ENCODE results near the gene JAK2.
"Not testable (repeated sequence)": the region's sequence is repeated elsewhere in the genome, so short reads cannot be mapped to it uniquely, and the experiment has no call there.

JAK2 gene

DNA sequence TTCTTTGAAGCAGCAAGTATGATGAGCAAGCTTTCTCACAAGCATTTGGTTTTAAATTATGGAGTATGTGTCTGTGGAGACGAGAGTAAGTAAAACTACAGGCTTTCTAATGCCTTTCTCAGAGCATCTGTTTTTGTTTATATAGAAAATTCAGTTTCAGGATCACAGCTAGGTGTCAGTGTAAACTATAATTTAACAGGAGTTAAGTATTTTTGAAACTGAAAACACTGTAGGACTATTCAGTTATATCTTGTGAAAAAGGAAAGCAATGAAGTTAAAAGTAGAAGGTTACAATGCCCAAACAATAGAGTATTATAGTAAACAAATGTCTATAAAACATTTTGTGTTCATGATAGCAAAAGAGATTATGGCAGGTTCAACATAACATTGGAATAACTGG is 88.6 kb downstream of the JAK2 start:
- H3K9me3 ChIP-seq (ENCODE audit: insufficient read depth, low read length) = no peaks in the 10 kb centered on the region
- no peaks in the 10 kb centered on the region for H3K36me3 ChIP-seq (ENCODE audit: insufficient read depth, insufficient read length, low read length)
- DNase-seq (ENCODE audit: low read depth, low spot score) = no peak
- no peak overlapping the region for H3K9ac ChIP-seq (ENCODE audit: insufficient read length, low read depth)
- no peaks in the 10 kb centered on the region for H3K27me3 ChIP-seq (ENCODE audit: insufficient read depth, insufficient read length)
- TF ChIP-seq ZNF274 (IDR thresholded peaks at IDR 0.05; ENCODE audit: low read depth, low read length) (no peak), SUZ12 (IDR thresholded peaks at IDR 0.05; ENCODE audit: extremely low read depth, insufficient read depth, insufficient read length) (no peak), YY1 (IDR thresholded peaks at IDR 0.05; ENCODE audit: insufficient read depth, insufficient read length) (no peak)
- H3K4me1 ChIP-seq (ENCODE audit: insufficient read depth, insufficient read length) = no peaks in the 10 kb centered on the region
- no peak overlapping the region for H3K4me3 ChIP-seq (ENCODE audit: insufficient read length, low read depth)

DNA sequence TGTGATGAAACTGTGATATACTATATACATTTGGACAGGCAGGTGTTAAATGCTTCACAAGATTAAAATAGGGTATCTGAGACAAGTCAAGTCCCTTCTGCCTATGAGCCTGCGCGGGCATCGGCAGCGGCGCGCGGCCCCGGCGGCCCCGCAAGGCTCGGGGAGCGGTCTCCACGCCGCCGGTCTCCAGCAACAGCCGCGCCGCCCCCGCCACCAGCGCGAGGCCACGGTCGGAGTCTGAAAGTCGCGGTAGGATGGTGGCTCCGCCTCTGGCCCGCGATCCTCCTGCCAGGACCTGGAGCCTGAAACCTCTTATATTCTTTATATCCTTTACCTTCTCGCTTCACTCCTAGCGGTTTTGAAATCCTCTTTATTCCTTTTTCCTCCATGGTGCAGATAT is 100.9 kb downstream of the JAK2 start:
- Histone ChIP-seq H3K9me3 (ENCODE audit: insufficient read depth, low read length) (no peaks in the 10 kb centered on the region), H3K4me3 (ENCODE audit: insufficient read length, low read depth) (no peak overlapping the region), H3K36me3 (ENCODE audit: insufficient read depth, insufficient read length, low read length) (peaks cover 9% of the 10 kb centered on the region), H3K9ac (ENCODE audit: insufficient read length, low read depth) (no peak overlapping the region), H3K4me1 (ENCODE audit: insufficient read depth, insufficient read length) (no peaks in the 10 kb centered on the region), H3K27me3 (ENCODE audit: insufficient read depth, insufficient read length) (no peaks in the 10 kb centered on the region)
- TF ChIP-seq SUZ12 (IDR thresholded peaks at IDR 0.05; ENCODE audit: extremely low read depth, insufficient read depth, insufficient read length) (no peak), YY1 (IDR thresholded peaks at IDR 0.05; ENCODE audit: insufficient read depth, insufficient read length) (no peak), ZNF274 (IDR thresholded peaks at IDR 0.05; ENCODE audit: low read depth, low read length) (no peak)
- no peak for DNase-seq (ENCODE audit: low read depth, low spot score)

DNA sequence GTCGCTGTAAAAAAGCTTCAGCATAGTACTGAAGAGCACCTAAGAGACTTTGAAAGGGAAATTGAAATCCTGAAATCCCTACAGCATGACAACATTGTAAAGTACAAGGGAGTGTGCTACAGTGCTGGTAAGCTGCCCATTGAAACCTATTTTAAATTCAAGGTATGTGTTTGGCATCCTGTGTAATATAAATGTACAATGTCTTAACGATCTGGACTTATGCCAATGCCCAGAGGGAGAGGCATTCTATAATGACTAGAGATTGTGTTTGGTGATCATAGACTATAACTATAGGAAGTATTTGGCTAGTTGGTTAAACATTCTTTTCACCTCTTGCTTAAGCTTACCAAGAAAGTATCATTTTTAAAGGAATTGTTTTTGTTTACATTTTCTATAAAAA is 104.7 kb downstream of the JAK2 start:
- DNase-seq (ENCODE audit: low read depth, low spot score) = no peak
- Histone ChIP-seq H3K4me3 (ENCODE audit: insufficient read length, low read depth) (no peak overlapping the region), H3K27me3 (ENCODE audit: insufficient read depth, insufficient read length) (no peaks in the 10 kb centered on the region), H3K4me1 (ENCODE audit: insufficient read depth, insufficient read length) (no peaks in the 10 kb centered on the region), H3K9me3 (ENCODE audit: insufficient read depth, low read length) (no peaks in the 10 kb centered on the region), H3K9ac (ENCODE audit: insufficient read length, low read depth) (no peak overlapping the region), H3K36me3 (ENCODE audit: insufficient read depth, insufficient read length, low read length) (peaks cover 9% of the 10 kb centered on the region)
- TF ChIP-seq YY1 (IDR thresholded peaks at IDR 0.05; ENCODE audit: insufficient read depth, insufficient read length) (no peak), SUZ12 (IDR thresholded peaks at IDR 0.05; ENCODE audit: extremely low read depth, insufficient read depth, insufficient read length) (no peak), ZNF274 (IDR thresholded peaks at IDR 0.05; ENCODE audit: low read depth, low read length) (no peak)

DNA sequence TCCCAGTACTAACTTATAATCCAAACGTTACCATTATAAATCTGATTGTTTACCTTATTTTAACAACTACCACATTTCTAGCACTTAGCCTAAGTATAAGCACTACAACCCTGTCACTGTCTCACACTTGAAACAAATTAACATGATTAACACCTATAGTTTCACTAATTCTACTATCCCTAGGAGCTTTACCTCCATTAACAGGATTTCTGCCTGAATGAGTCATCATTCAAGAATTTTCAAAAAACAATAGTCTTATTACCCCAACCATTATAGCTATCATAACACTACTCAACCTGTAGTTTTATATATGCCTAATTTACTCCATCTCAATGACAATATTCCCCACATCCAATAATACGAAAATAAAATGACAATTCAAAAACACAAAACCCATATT is 110.7 kb downstream of the JAK2 start:
- Histone ChIP-seq H3K4me3 (ENCODE audit: insufficient read length, low read depth) (no peak overlapping the region), H3K9ac (ENCODE audit: insufficient read length, low read depth) (no peak overlapping the region), H3K4me1 (ENCODE audit: insufficient read depth, insufficient read length) (no peaks in the 10 kb centered on the region), H3K27me3 (ENCODE audit: insufficient read depth, insufficient read length) (no peaks in the 10 kb centered on the region), H3K36me3 (ENCODE audit: insufficient read depth, insufficient read length, low read length) (peaks cover 1% of the 10 kb centered on the region), H3K9me3 (ENCODE audit: insufficient read depth, low read length) (peaks cover 2% of the 10 kb centered on the region; the same call in 1 of the 2 replicates)
- DNase-seq (ENCODE audit: low read depth, low spot score) = no peak
- no peak for TF ChIP-seq YY1 (IDR thresholded peaks at IDR 0.05; ENCODE audit: insufficient read depth, insufficient read length)
- TF ChIP-seq ZNF274 (IDR thresholded peaks at IDR 0.05; ENCODE audit: low read depth, low read length) = no peak
- no peak for TF ChIP-seq SUZ12 (IDR thresholded peaks at IDR 0.05; ENCODE audit: extremely low read depth, insufficient read depth, insufficient read length)

DNA sequence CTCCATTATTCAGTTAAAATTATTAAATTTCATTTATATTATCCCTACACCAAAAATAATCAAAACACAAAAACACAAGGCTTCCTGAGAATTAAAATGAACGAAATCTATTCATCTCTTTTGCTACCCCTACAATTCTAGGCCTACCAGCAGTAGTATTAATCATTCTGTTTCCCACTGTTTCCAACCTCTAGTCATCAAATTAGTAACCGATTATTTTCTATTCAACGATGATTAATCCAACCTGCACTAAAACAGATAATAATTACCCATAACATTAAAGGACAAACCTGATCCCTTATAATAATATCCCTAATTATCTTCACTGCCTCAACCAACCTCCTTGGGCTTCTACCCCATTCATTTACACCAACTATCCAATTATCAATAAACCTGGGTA is 114.4 kb downstream of the JAK2 start:
- no peak overlapping the region for H3K9ac ChIP-seq (ENCODE audit: insufficient read length, low read depth)
- H3K36me3 ChIP-seq (ENCODE audit: insufficient read depth, insufficient read length, low read length) = peaks cover 8% of the 10 kb centered on the region
- H3K27me3 ChIP-seq (ENCODE audit: insufficient read depth, insufficient read length) = no peaks in the 10 kb centered on the region
- peaks cover 10% of the 10 kb centered on the region; the same call in 1 of the 2 replicates for H3K9me3 ChIP-seq (ENCODE audit: insufficient read depth, low read length)
- H3K4me3 ChIP-seq (ENCODE audit: insufficient read length, low read depth) = no peak overlapping the region
- no peak for DNase-seq (ENCODE audit: low read depth, low spot score)
- no peaks in the 10 kb centered on the region for H3K4me1 ChIP-seq (ENCODE audit: insufficient read depth, insufficient read length)
- no peak for TF ChIP-seq SUZ12 (IDR thresholded peaks at IDR 0.05; ENCODE audit: extremely low read depth, insufficient read depth, insufficient read length)
- TF ChIP-seq YY1 (IDR thresholded peaks at IDR 0.05; ENCODE audit: insufficient read depth, insufficient read length) = no peak
- no peak for TF ChIP-seq ZNF274 (IDR thresholded peaks at IDR 0.05; ENCODE audit: low read depth, low read length)

DNA sequence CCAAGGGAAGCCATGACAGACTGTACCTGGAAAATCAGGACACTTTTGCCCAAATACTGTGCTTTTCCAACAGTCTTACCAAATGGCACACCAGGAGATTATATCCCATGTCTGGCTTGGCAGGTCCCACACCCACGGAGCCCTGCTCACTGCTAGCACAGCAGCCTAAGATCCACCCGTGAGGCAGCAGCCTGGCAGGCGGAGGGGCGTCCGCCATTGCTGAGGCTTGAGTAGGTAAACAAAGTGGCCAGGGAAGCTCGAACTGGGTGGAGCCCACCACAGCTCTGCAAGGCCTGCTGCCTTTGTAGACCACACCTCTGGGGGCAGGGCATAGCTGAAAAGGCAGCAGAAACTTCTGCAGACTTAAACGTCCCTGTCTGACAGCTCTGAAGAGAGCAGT is 116.1 kb downstream of the JAK2 start:
- not testable (repeated sequence) for H3K4me3 ChIP-seq (ENCODE audit: insufficient read length, low read depth); H3K4me1 ChIP-seq (ENCODE audit: insufficient read depth, insufficient read length); H3K9ac ChIP-seq (ENCODE audit: insufficient read length, low read depth); H3K36me3 ChIP-seq (ENCODE audit: insufficient read depth, insufficient read length, low read length); DNase-seq (ENCODE audit: low read depth, low spot score); H3K27me3 ChIP-seq (ENCODE audit: insufficient read depth, insufficient read length)
- H3K9me3 ChIP-seq (ENCODE audit: insufficient read depth, low read length) = peaks cover 10% of the 10 kb centered on the region; the same call in 1 of the 2 replicates

DNA sequence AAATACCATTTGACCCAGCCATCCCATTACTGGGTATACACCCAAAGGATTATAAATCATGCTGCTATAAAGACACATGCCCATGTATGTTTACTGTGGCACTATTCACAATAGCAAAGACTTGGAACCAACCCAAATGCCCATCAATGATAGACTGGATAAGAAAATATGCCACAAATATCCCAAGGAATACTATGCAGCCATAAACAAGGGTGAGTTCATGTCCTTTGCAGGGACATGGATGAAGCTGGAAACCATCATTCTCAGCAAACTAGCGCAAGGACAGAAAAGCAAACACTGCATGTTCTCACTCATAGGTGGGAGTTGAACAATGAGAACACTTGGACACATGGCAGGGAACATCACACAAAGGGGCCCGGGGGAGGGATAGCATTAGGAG is 121.4 kb downstream of the JAK2 start:
- H3K4me3 ChIP-seq (ENCODE audit: insufficient read length, low read depth); H3K4me1 ChIP-seq (ENCODE audit: insufficient read depth, insufficient read length); H3K27me3 ChIP-seq (ENCODE audit: insufficient read depth, insufficient read length); H3K9me3 ChIP-seq (ENCODE audit: insufficient read depth, low read length); DNase-seq (ENCODE audit: low read depth, low spot score); H3K36me3 ChIP-seq (ENCODE audit: insufficient read depth, insufficient read length, low read length); H3K9ac ChIP-seq (ENCODE audit: insufficient read length, low read depth): not testable (repeated sequence)
